Choroid plexus epithelial cell (primary cell): ENCODE results near the gene ADAM19.
A peak's percentile ranks its signal among the peaks of the same experiment; 100 is the strongest.

Experiments used
- DNase-seq: peaks from one replicate; pipeline ENCODE4 v3.0.0-alpha.2; 2010; ENCODE audit warnings: low read depth
- H3K4me3 ChIP-seq: 2 replicates; pipeline ENCODE4 v1.5.1; 2011; ENCODE audit warnings: low read depth, mild to moderate bottlenecking, control low read depth, low read length, moderate library complexity
- CTCF ChIP-seq: conservative IDR thresholded peaks from 2 replicates; pipeline ENCODE4 v1.5.1; 2011; ENCODE audit warnings: low read depth, mild to moderate bottlenecking, control low read depth, inconsistent platforms, low read length, moderate library complexity

The ADAM19 gene

GRCh38 chr5:157510682-157511081, 64.9 kb downstream of the ADAM19 start:
- no peak overlapping the region for H3K4me3 ChIP-seq
- DNase-seq, result no peak
- TF ChIP-seq CTCF, result no peak

GRCh38 chr5:157509587-157509986, 66.0 kb downstream of the ADAM19 start:
- DNase-seq, result no peak
- no peak for TF ChIP-seq CTCF
- H3K4me3 ChIP-seq, result no peak overlapping the region

GRCh38 chr5:157509093-157509492, 66.5 kb downstream of the ADAM19 start:
- no peak for TF ChIP-seq CTCF
- no peak for DNase-seq
- H3K4me3 ChIP-seq, result no peak overlapping the region

GRCh38 chr5:157506981-157507780, 68.4 kb downstream of the ADAM19 start:
- no peak for TF ChIP-seq CTCF
- DNase-seq, result no peak
- H3K4me3 ChIP-seq, result no peak overlapping the region

GRCh38 chr5:157506066-157506590, 69.4 kb downstream of the ADAM19 start:
- H3K4me3 ChIP-seq, result no peak overlapping the region
- no peak for TF ChIP-seq CTCF
- DNase-seq, result peak; percentile 60

GRCh38 chr5:157505496-157505895, 70.1 kb downstream of the ADAM19 start:
- no peak for TF ChIP-seq CTCF
- no peak for DNase-seq
- H3K4me3 ChIP-seq, result no peak overlapping the region

GRCh38 chr5:157504053-157504452, 71.5 kb downstream of the ADAM19 start:
- no peak for TF ChIP-seq CTCF
- DNase-seq, result no peak

More at GRCh38 chr5:157504053-157504452, 71.5 kb downstream of the ADAM19 start:
- no peak overlapping the region for H3K4me3 ChIP-seq
